NB4 (cell line): ENCODE measurements around the gene USP20.
A peak's percentile ranks its signal among the peaks of the same experiment; 100 is the strongest.

Experiments
- DNase-seq: peaks from one replicate; pipeline ENCODE4 v3.0.0; 2010; ENCODE audit warnings: low read depth
- H3K4me3 ChIP-seq: one replicate; pipeline ENCODE4 v1.5.1; 2011; ENCODE audit warnings: mild to moderate bottlenecking, low read depth, low read length, moderate library complexity
- MYC ChIP-seq: IDR thresholded peaks from 2 replicates; pipeline ENCODE4 v1.6.1; 2011; ENCODE audit warnings: low read depth, low read length
- POLR2A ChIP-seq: IDR thresholded peaks from 2 replicates; pipeline ENCODE4 v1.6.1; 2011; ENCODE audit warnings: mild to moderate bottlenecking; ENCODE audit not compliant: insufficient read length; ENCODE audit errors: extremely low read depth
- TF ChIP-seq, protein P1 (sequence below): IDR thresholded peaks from one replicate; pipeline ENCODE4 v1.5.1; 2012; ENCODE audit warnings: low read depth, low read length
- TF ChIP-seq, protein P2 (sequence below): IDR thresholded peaks from 2 replicates; pipeline ENCODE4 v1.6.1; 2011; ENCODE audit warnings: low read depth, low read length

Gene USP20

DNA sequence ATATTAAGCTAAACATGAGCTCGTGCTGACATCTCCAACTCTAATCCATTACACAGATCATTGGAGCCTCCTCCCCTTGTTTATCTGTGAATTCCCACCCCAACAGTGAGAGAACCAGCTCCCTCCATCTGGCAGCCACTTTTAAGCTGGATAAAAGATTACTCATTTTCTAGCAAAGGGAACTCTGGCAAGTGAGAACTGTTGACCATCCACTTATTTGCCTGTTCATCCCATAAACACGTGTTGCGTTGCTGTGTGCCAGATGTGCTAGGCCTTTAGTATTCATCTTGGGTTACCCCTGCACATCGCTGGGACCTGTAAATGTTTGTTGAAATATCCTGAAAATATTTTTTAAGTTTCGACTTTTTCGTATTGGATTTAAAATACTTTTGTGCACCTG lies 8.9 kb upstream of the USP20 start:
- no peak for TF ChIP-seq POLR2A
- TF ChIP-seq, protein P1, sequence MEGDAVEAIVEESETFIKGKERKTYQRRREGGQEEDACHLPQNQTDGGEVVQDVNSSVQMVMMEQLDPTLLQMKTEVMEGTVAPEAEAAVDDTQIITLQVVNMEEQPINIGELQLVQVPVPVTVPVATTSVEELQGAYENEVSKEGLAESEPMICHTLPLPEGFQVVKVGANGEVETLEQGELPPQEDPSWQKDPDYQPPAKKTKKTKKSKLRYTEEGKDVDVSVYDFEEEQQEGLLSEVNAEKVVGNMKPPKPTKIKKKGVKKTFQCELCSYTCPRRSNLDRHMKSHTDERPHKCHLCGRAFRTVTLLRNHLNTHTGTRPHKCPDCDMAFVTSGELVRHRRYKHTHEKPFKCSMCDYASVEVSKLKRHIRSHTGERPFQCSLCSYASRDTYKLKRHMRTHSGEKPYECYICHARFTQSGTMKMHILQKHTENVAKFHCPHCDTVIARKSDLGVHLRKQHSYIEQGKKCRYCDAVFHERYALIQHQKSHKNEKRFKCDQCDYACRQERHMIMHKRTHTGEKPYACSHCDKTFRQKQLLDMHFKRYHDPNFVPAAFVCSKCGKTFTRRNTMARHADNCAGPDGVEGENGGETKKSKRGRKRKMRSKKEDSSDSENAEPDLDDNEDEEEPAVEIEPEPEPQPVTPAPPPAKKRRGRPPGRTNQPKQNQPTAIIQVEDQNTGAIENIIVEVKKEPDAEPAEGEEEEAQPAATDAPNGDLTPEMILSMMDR: no peak
- DNase-seq: no peak
- no peak overlapping the region for H3K4me3 ChIP-seq

DNA sequence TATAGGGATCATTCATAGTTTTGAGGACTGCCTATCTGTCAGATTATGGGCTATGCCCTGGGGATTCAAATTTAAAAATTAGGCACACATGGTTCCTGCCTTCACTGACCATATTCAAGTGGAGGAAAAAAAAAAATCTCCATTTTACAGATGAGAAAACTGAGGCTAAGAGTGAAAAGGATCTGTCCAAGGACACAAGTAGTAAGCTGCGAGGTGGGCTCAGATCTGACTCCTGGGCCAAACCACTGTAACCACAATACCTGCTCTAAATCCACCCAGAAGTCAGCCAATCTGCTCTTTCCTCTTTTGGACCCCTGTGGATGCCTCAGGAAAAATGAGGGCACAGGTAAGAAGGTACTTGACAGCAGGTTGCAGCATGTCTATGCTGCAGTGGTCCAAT lies 8.5 kb upstream of the USP20 start:
- TF ChIP-seq MYC: no peak
- TF ChIP-seq, protein P1: no peak
- TF ChIP-seq, protein P2, sequence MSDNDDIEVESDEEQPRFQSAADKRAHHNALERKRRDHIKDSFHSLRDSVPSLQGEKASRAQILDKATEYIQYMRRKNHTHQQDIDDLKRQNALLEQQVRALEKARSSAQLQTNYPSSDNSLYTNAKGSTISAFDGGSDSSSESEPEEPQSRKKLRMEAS: no peak
- TF ChIP-seq POLR2A: no peak
- no peak for DNase-seq
- no peak overlapping the region for H3K4me3 ChIP-seq

DNA sequence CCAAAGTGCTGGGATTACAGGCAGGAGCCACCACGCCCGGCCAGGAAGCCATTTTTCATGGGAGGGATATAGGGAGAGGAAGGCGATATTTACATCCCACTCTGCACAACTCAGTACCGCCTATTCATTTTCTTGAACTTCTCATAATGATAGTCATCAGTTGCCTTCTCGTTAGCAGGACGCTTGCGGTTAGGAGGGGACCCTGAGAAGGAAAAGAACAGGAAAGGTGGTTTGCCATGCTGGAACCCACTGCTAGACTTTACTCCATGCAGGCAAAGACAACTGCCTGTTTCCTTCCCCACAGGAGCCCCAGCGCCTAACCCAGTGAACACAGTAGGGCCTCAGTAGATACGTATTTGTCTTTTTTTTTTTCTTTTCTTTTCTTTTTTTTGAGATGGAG lies 7.2 kb upstream of the USP20 start:
- H3K4me3 ChIP-seq: no peak overlapping the region
- DNase-seq: no peak
- TF ChIP-seq, protein P1: no peak

DNA sequence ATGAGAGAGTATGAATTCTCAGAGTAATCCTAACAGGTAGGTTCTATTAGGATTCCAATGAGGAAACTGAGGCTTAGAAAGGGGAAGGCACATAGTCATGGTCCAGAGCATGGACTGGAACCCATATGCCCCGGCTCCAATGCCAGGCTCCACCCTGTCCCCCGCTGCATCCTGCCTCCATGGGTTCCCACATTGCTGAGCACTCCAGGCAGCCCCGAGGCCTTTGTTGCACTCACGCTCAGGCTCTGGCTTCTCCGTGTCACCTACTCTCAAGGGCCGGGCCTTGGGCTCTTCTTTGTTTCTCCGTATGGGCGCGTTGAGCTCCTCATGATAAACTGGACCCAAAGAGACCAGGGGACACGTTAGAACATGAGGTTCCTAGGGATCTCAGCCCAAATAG lies 6.3 kb upstream of the USP20 start:
- no peak overlapping the region for H3K4me3 ChIP-seq
- no peak for TF ChIP-seq MYC
- TF ChIP-seq, protein P1: no peak
- TF ChIP-seq, protein P2: no peak
- no peak for TF ChIP-seq POLR2A
- no peak for DNase-seq

DNA sequence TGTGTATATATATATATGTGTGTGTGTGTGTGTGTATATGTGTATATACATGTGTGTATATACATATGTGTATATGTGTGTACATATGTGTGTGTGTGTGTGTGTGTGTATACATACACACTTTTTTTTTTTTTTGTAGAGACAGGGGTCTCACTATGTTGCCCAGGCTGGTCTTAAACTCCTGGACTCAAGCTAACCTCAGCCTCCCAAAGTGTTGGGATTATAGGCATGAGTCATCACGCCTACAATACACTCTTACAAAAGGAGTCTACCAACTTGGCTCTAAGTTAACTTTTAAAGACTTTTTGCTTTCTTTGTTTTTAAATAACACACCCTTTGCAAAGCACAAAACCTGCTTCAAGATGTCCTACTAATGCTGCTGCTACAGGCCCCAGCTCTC lies 2.3 kb upstream of the USP20 start:
- DNase-seq: no peak
- TF ChIP-seq, protein P1: no peak
- TF ChIP-seq MYC (no peak), POLR2A (no peak)
- TF ChIP-seq, protein P2: no peak
- no peak overlapping the region for H3K4me3 ChIP-seq

DNA sequence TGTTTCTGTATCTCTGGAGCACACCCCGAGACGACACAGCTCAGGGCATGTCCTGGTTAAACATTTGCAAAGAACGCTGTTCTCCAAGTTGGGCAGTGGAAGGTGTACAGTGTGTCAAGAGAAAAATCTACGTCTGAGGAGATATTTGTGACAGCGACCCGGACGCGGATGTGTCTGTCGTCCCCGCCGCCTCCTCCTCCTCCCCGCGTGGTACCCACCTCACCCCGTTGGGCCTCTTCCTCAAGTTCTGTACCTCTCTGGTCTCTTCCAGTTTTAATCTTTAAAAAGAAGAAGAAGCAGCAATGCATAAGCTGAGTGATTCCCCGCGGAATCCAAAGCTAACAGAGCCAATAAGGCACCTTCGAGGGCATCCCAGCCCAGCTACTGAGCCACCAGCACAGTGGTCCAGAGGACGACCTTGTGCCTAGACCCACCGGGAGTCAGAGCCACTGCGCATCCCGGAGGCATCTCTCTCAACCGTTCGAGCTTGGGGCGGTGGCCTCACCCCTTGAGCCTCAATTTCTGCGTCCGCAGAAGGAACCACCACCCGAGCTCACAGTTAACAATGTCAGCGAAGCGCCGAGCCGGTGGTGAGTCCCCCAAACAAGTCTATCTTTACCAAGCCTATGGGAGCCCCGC lies 650 bp upstream of the USP20 start:
- DNase-seq: peak; percentile 47
- peak overlapping the region; percentile 99 for H3K4me3 ChIP-seq

More for the DNA sequence above, 650 bp upstream of the USP20 start:
- TF ChIP-seq, protein P2: no peak
- TF ChIP-seq MYC (no peak), POLR2A (no peak)
- TF ChIP-seq, protein P1: no peak
